A549 (cell line): Measurements from ENCODE around the gene RAB32.

Experiments used
- BCL3 ChIP-seq: fragments of >200 bp; sonication (Bioruptor Twin); formaldehyde crosslinking; IDR thresholded peaks from 3 replicates; pipeline ENCODE4 v1.6.1; 2016
- CHD4 ChIP-seq: fragments of 200-600 bp; sonication (generic); IDR thresholded peaks from 2 replicates; pipeline ENCODE4 v1.6.1; 2016; ENCODE audit warnings: antibody characterized with exemption, mild to moderate bottlenecking, borderline replicate concordance
- CTCF ChIP-seq: fragments of >200 bp; sonication (Bioruptor Twin); formaldehyde crosslinking; IDR thresholded peaks from 3 replicates; pipeline ENCODE4 v1.5.1; 2016
- POLR2A ChIP-seq: IDR thresholded peaks from 2 replicates; pipeline ENCODE4 v1.6.1; 2012; ENCODE audit warnings: mild to moderate bottlenecking, low read length

GRCh38 chr6:146583966-146584365, 40.3 kb downstream of the RAB32 start:
- TF ChIP-seq CTCF = no peak
- TF ChIP-seq POLR2A = no peak
- TF ChIP-seq BCL3 = no peak
- no peak for TF ChIP-seq CHD4
